Right atrium auricular region (tissue), 2 donors: ENCODE results near the gene PTPN14. TPM values are rescaled to one million over a fixed set of nuclear protein-coding genes. Genes with fewer than 3 reads are reported as not detected.

Experiments used
- DNase-seq: peaks from one replicate; pipeline ENCODE4 v3.0.0-alpha.2; 2019; ENCODE audit warnings: low spot score
- H3K27ac ChIP-seq, 2 donors: fragments of 200-600 bp; sonication (generic); 1 replicate in 1 of 2; 2 replicates in 1 of 2; pipeline ENCODE4 v1.5.1; 2016 to 2019
- H3K27me3 ChIP-seq, 2 donors: fragments of 200-600 bp; sonication (generic); one replicate each; pipeline versions ENCODE4 v1.5.1 to v1.6.0; 2017 to 2019
- H3K36me3 ChIP-seq: fragments of 200-600 bp; sonication (generic); one replicate; pipeline ENCODE4 v1.5.1; 2016
- H3K4me1 ChIP-seq, 2 donors: fragments of 200-600 bp; sonication (generic); one replicate each; pipeline versions ENCODE4 v1.5.1 to v1.6.0; 2017 to 2019
- H3K4me3 ChIP-seq, 2 donors: fragments of 200-600 bp; sonication (generic); 1 replicate in 1 of 2; 2 replicates in 1 of 2; pipeline ENCODE4 v1.5.1; 2017 to 2019; ENCODE audit warnings: mild to moderate bottlenecking in 1 of 2, moderate library complexity in 1 of 2
- H3K9me3 ChIP-seq, 2 donors: fragments of 200-600 bp; sonication (generic); one replicate each; pipeline ENCODE4 v1.5.1; 2019
- total RNA-seq, 2 donors: library from RNA; depleted of rRNA; stranded (reverse); fragments of >200 nt; gene quantifications; one replicate each; pipeline ENCODE4 v1.1.0, GENCODE V29; 2016
- TF ChIP-seq, protein P1 (sequence below), 2 donors: fragments of 200-600 bp; sonication (generic); IDR thresholded peaks; one replicate each; pipeline ENCODE4 v1.5.1; 2019; ENCODE audit warnings: antibody characterized with exemption in 2 of 2

Gene PTPN14
- total RNA-seq, 2 donors from 2014 or later, result 8.4 to 27.2 TPM

DNA sequence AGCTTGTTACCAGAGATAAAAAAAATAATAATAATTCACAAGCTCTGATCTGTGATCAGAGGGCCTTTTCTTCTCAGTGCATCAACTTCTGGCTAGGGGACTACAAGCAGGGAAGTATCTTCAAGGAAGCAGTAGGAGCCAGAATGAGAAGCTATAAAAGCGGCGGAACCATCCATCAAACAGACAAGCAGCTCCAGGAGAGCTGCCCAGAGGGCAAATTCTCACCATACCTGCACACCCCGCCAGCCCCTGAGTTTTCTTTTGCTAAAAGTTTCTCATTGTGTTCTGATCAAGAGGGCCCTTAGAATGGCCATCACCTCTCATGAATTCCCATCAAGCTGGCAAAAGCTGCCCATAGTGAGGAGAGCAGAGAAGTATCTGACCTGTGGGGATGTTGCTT lies 171.0 kb downstream of the PTPN14 start:
- H3K27me3 ChIP-seq, result no peaks in the 10 kb centered on the region
- TF ChIP-seq, protein P1, sequence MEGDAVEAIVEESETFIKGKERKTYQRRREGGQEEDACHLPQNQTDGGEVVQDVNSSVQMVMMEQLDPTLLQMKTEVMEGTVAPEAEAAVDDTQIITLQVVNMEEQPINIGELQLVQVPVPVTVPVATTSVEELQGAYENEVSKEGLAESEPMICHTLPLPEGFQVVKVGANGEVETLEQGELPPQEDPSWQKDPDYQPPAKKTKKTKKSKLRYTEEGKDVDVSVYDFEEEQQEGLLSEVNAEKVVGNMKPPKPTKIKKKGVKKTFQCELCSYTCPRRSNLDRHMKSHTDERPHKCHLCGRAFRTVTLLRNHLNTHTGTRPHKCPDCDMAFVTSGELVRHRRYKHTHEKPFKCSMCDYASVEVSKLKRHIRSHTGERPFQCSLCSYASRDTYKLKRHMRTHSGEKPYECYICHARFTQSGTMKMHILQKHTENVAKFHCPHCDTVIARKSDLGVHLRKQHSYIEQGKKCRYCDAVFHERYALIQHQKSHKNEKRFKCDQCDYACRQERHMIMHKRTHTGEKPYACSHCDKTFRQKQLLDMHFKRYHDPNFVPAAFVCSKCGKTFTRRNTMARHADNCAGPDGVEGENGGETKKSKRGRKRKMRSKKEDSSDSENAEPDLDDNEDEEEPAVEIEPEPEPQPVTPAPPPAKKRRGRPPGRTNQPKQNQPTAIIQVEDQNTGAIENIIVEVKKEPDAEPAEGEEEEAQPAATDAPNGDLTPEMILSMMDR (IDR thresholded peaks at IDR 0.05), result no peak
- no peak for DNase-seq
- H3K4me3 ChIP-seq, result no peak overlapping the region
- peaks cover 14% of the 10 kb centered on the region for H3K36me3 ChIP-seq
- no peaks in the 10 kb centered on the region for H3K4me1 ChIP-seq
- no peak overlapping the region for H3K27ac ChIP-seq
- no peaks in the 10 kb centered on the region for H3K9me3 ChIP-seq

DNA sequence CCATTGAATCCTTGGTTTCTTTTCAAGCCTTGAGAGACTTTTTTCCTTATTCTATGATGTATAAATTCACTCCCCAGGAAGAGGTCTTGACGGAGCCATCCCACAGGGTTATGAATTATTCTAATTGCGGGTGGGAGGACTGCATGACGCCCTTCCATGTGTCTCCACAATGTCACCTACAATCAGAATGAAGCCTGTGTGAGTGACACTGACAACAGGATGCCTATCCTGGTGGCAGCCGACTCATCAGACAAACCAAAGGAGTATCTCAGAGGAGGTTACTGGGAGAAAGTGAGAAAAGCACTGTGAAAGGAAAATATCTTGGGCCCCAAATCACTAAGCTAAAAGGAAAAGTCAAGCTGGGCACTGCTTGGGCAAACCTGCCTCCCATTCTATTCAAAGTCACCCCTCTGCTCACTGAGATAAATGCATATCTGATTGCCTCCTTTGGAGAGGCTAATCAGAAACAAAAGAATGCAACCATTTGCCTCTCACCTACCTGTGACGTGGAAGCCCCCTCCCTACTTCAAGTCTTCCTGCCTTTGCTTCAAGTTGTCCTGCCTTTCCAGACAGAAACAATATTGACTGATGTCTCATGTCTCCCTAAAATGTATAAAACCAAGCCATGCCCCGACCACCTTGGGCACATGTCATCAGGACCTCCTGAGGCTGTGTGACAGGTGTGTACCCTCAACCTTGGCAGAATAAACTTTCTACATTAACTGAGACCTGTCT lies 172.0 kb downstream of the PTPN14 start:
- TF ChIP-seq, protein P1 (IDR thresholded peaks at IDR 0.05), result no peak
- H3K4me3 ChIP-seq, result no peak overlapping the region
- H3K9me3 ChIP-seq, result no peaks in the 10 kb centered on the region
- peaks cover 14% of the 10 kb centered on the region for H3K36me3 ChIP-seq
- DNase-seq, result no peak
- no peak overlapping the region for H3K27ac ChIP-seq
- no peaks in the 10 kb centered on the region for H3K4me1 ChIP-seq
- no peaks in the 10 kb centered on the region for H3K27me3 ChIP-seq

DNA sequence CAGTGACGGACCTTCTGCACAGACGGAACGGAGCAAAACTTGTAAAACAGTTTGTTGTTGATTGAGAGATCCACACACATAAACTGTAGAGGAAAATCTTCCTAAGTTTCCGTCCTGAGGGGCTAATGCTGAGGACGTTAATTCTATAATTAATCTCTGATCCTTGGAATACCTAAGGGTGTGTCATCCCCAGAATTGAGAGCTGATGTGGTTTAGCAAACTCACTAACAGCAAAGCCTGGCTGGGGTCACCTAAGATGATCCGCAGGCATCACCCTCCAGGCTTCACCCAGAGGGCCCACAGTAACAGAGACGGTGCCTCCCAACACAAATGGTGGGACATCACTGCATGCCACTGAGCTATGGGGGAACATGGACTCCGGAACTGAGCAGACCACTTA lies 172.9 kb downstream of the PTPN14 start:
- no peaks in the 10 kb centered on the region for H3K4me1 ChIP-seq
- H3K36me3 ChIP-seq, result peaks cover 8% of the 10 kb centered on the region
- H3K27ac ChIP-seq, result no peak overlapping the region
- DNase-seq, result no peak
- no peak overlapping the region for H3K4me3 ChIP-seq
- no peaks in the 10 kb centered on the region for H3K27me3 ChIP-seq
- TF ChIP-seq, protein P1 (IDR thresholded peaks at IDR 0.05), result no peak
- H3K9me3 ChIP-seq, result no peaks in the 10 kb centered on the region

DNA sequence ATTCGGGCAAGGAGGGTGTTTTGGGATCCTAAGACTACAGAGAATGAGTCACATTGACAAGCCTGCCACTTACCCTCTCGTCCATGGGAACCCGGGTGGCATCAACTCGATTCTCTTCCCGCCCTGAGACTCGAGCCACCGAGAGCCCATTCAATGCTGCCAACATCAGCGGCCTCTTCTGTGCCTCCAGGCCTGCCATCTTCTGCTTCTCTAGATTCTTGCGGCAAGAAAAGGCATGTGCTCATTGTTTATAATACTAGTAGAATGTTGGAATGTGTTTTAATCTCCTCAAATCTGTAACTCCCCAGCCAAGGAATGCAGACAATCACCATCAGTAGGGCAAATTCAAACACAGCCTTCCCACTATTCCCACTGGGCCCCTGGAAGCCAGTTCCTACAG lies 173.5 kb downstream of the PTPN14 start:
- no peak for DNase-seq
- no peaks in the 10 kb centered on the region for H3K27me3 ChIP-seq
- H3K4me3 ChIP-seq, result no peak overlapping the region
- H3K4me1 ChIP-seq, result no peaks in the 10 kb centered on the region
- H3K27ac ChIP-seq, result no peak overlapping the region
- TF ChIP-seq, protein P1 (IDR thresholded peaks at IDR 0.05), result no peak
- H3K36me3 ChIP-seq, result peaks cover 2% of the 10 kb centered on the region
- H3K9me3 ChIP-seq, result no peaks in the 10 kb centered on the region

DNA sequence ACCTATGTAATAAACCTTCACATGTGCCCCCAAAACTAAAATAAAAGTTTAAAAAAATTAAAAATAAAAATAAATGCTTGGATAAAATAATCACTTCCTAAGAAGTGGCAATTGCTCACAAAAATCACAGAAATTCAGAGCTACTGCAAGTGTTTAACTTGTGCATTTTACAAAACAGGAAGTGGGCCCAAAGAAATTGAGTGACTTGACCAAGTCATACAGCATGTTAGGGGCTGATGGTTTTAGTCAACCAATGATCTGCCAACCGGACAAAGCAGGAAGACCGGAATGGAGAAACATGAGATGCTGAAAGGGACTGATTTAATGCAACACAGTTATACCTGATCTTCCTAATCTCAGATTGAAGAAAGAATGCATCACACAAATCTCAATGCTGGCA lies 173.9 kb downstream of the PTPN14 start:
- H3K36me3 ChIP-seq, result no peaks in the 10 kb centered on the region
- TF ChIP-seq, protein P1 (IDR thresholded peaks at IDR 0.05), result no peak
- no peak overlapping the region for H3K4me3 ChIP-seq
- H3K27ac ChIP-seq, result no peak overlapping the region
- H3K4me1 ChIP-seq, result peaks cover 0 to 2% of the 10 kb centered on the region in 2 donors
- no peak for DNase-seq
- H3K27me3 ChIP-seq, result no peaks in the 10 kb centered on the region
- H3K9me3 ChIP-seq, result no peaks in the 10 kb centered on the region

DNA sequence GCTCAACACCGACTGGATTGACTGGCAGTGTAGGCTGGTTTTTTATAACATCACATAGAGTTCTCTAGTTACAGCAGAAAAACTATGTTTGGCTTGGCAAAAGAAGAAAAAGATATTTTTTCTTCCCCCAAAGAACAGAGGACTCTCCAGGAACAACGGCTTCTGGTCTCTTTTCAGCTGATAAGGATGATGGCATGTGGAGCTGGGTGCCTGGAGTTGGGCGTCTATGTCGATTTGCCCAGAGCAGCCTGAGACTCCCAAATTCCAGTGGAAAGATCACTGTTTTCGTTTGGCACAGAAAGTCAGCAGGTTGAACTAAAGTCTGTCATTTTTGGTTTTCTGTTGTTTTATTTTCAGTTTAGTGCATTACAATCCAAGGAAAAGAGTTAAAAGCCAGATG lies 179.3 kb downstream of the PTPN14 start:
- Histone ChIP-seq H3K36me3 (no peaks in the 10 kb centered on the region), H3K27me3 (no peaks in the 10 kb centered on the region), H3K9me3 (no peaks in the 10 kb centered on the region), H3K4me1 (peaks cover 0 to 7% of the 10 kb centered on the region in 2 donors), H3K27ac (no peak overlapping the region), H3K4me3 (no peak overlapping the region)
- no peak for DNase-seq
- TF ChIP-seq, protein P1 (IDR thresholded peaks at IDR 0.05), result no peak
